Endothelial cell of umbilical vein (primary cell): ENCODE measurements around the gene CD3G. TPM values are rescaled to one million over a fixed set of nuclear protein-coding genes. Genes with fewer than 3 reads are reported as not detected.

Experiments
- BruUV-seq: library from RNA; stranded (reverse); fragments of 400-500 nt; replicated peaks from 2 replicates; lab custom pipeline; 2021; lab: Mats Ljungman, UMichigan
- CTCF ChIA-PET: fragments of 300-600, 350-600 bp; sonication (Branson Sonifier 250); formaldehyde crosslinking; loops from one replicate; lab custom pipeline; 2021; ENCODE audit warnings: antibody characterized with exemption, inconsistent platforms; lab: Charles Lee
- POLR2A ChIA-PET: fragments of 300-600, 350-600 bp; sonication (Branson Sonifier 250); formaldehyde crosslinking; loops from one replicate; lab custom pipeline; 2021; ENCODE audit warnings: antibody characterized with exemption, inconsistent platforms; lab: Charles Lee
- DNase-seq: peaks from one replicate; pipeline ENCODE4 v3.0.0-alpha.2; 2011; ENCODE audit warnings: low read depth, low spot score
- FAIRE-seq: peaks from 2 replicates; lab custom pipeline; 2011; peaks lifted over from hg19 to GRCh38; lab: Jason Lieb, UNC
- H2AFZ ChIP-seq: 2 replicates; pipeline ENCODE4 v1.6.0; 2012; ENCODE audit warnings: low read depth, low read length, control low read depth, inconsistent platforms
- H3K27ac ChIP-seq: 2 replicates; pipeline ENCODE4 v1.5.1; 2011; ENCODE audit warnings: low read depth, mild to moderate bottlenecking, control low read depth, low read length, moderate library complexity; ENCODE audit not compliant: insufficient read depth
- H3K27me3 ChIP-seq, 2 experiments: 2 replicates each; pipeline versions ENCODE4 v1.6.0 to v1.6.1; 2011; ENCODE audit warnings: low read length in 2 of 2, mixed read lengths in 1 of 2; ENCODE audit not compliant: control insufficient read depth in 2 of 2, insufficient read depth in 2 of 2
- H3K36me3 ChIP-seq, 2 experiments: 2 replicates in 1 of 2; 3 replicates in 1 of 2; pipeline ENCODE4 v1.5.1; 2011; ENCODE audit warnings: low read length in 2 of 2, mild to moderate bottlenecking in 1 of 2, moderate library complexity in 1 of 2; ENCODE audit not compliant: control insufficient read depth in 2 of 2, insufficient read depth in 2 of 2; ENCODE audit errors: extremely low read depth in 1 of 2
- H3K4me1 ChIP-seq: 3 replicates; pipeline ENCODE4 v1.5.1; 2011; ENCODE audit warnings: mild to moderate bottlenecking, low read length; ENCODE audit not compliant: control insufficient read depth, insufficient read depth; ENCODE audit errors: extremely low read depth
- H3K4me2 ChIP-seq: 2 replicates; pipeline ENCODE4 v1.6.1; 2011; ENCODE audit warnings: low read length, control low read depth, mixed read lengths; ENCODE audit not compliant: insufficient read depth
- H3K4me3 ChIP-seq, 3 experiments: fragments of 200-600 bp in 1 of 3; sonication (generic), shearing (Covaris generic) in 1 of 3; replicated peaks in 1 of 3; 2 replicates each; pipeline ENCODE4 v1.5.1; 2011 to 2016; ENCODE audit warnings: control low read depth in 3 of 3, low read length in 3 of 3, mild to moderate bottlenecking in 2 of 3, inconsistent platforms in 1 of 3, low read depth in 1 of 3, moderate library complexity in 1 of 3; ENCODE audit not compliant: insufficient read depth in 1 of 3
- H3K79me2 ChIP-seq: 2 replicates; pipeline ENCODE4 v1.6.0; 2012; ENCODE audit warnings: low read length, inconsistent platforms; ENCODE audit not compliant: control insufficient read depth, insufficient read depth
- H3K9ac ChIP-seq: replicated peaks from 2 replicates; pipeline ENCODE3; 2011; ENCODE audit warnings: low read length, control low read depth; ENCODE audit not compliant: insufficient read depth; ENCODE audit errors: extremely low read depth
- H3K9me1 ChIP-seq: replicated peaks from 3 replicates; pipeline ENCODE4 v1.6.0; 2011; ENCODE audit warnings: mild to moderate bottlenecking, low read length; ENCODE audit not compliant: control insufficient read depth, insufficient read depth; ENCODE audit errors: extremely low read depth
- H3K9me3 ChIP-seq: replicated peaks from 2 replicates; pipeline ENCODE4 v1.5.1; 2012; ENCODE audit warnings: low read length, inconsistent platforms; ENCODE audit not compliant: control insufficient read depth, insufficient read depth
- H4K20me1 ChIP-seq: replicated peaks from 2 replicates; pipeline ENCODE3; 2011; ENCODE audit warnings: mild to moderate bottlenecking, low read length; ENCODE audit not compliant: control insufficient read depth, insufficient read depth; ENCODE audit errors: extremely low read depth
- CTCF ChIP-seq, 2 donors: IDR thresholded peaks; 1 replicate in 1 of 2; 2 replicates in 1 of 2; pipeline ENCODE4 v1.5.1; 2011; ENCODE audit warnings: low read length in 2 of 2, mild to moderate bottlenecking in 2 of 2, moderate library complexity in 2 of 2, control low read depth in 1 of 2, inconsistent platforms in 1 of 2, low read depth in 1 of 2; ENCODE audit not compliant: insufficient read depth in 1 of 2; ENCODE audit errors: extremely low read depth in 1 of 2
- EZH2 ChIP-seq: IDR thresholded peaks from 2 replicates; pipeline ENCODE4 v1.6.1; 2012; ENCODE audit warnings: borderline replicate concordance, low read depth, mild to moderate bottlenecking, moderate library complexity, low read length, inconsistent platforms; ENCODE audit not compliant: severe bottlenecking
- GATA2 ChIP-seq: IDR thresholded peaks from 2 replicates; pipeline ENCODE4 v1.7.0; 2011; ENCODE audit warnings: low read depth, mild to moderate bottlenecking, moderate library complexity, mixed read lengths, low read length; ENCODE audit not compliant: insufficient read length, insufficient read depth
- JUN ChIP-seq: IDR thresholded peaks from 2 replicates; pipeline ENCODE4 v1.6.1; 2011; ENCODE audit warnings: borderline replicate concordance, low read depth; ENCODE audit not compliant: insufficient read length, insufficient read depth
- MYC ChIP-seq: IDR thresholded peaks from one replicate; pipeline ENCODE4 v1.6.1; 2011; ENCODE audit warnings: mild to moderate bottlenecking, low read depth, low read length
- POLR2A ChIP-seq: IDR thresholded peaks from 2 replicates; pipeline ENCODE4 v1.6.1; 2012; ENCODE audit warnings: low read depth, mild to moderate bottlenecking, control low read depth, low read length
- POLR2AphosphoS5 ChIP-seq: IDR thresholded peaks from 2 replicates; pipeline ENCODE4 v1.6.1; 2012; ENCODE audit warnings: low read depth, mild to moderate bottlenecking, control low read depth, low read length, moderate library complexity; ENCODE audit not compliant: insufficient read depth
- dilution Hi-C: fragments of 300-500 bp; cut with MboI; formaldehyde crosslinking; loops from one replicate; pipeline ENCODE4 v1.15.0; 2019; ENCODE audit warnings: low sequenced_read_pairs; ENCODE audit not compliant: extremely low pct_ligation_motif_present
- intact Hi-C: fragments of 100-400 bp; cut with micrococcal nuclease; formaldehyde crosslinking; loops from one replicate; pipeline ENCODE4 v1.10.0; 2022
- polyA plus RNA-seq, 4 experiments: library from polyadenylated mRNA; depleted of rRNA in 3 of 4; stranded (reverse) in 3 of 4; unstranded in 1 of 4; fragments of >200 nt; gene quantifications; 2 replicates each; pipeline versions ENCODE4 v1.2.1 to v1.2.3, GENCODE V29; 2011 to 2012; ENCODE audit warnings: missing spikeins in 1 of 4
- total RNA-seq: library from RNA; stranded (reverse); gene quantifications from 2 replicates; pipeline ENCODE4 v1.2.3, GENCODE V29; 2021
- TF ChIP-seq, protein P1 (sequence below): IDR thresholded peaks from 2 replicates; pipeline ENCODE4 v1.6.1; 2011; ENCODE audit not compliant: insufficient read depth, insufficient read length

CD3G gene
- total and polyA plus RNA-seq, 2 donors (not counting 3 experiments of a cell fraction or from before 2014, with no cell fraction given): not detected

DNA sequence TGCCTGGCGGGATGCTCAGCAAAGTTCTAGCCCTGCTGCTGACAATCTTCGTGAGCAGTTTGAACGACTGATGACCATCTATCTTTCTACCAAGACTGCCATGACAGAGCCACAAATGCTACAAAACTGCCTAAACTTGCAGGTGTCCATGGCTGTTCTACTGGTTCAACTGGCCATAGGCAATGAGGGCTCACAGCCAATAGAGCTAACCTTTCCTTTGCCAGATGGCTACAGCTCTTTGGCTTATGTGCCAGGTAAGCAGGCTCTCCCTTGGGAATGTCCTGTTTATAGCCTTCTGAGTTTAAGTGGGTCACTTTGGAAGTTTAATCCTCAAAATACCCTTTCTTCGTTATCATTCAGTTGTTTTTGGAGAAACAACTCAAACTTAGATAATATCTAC is 35.4 kb downstream of the CD3G start:
- Histone ChIP-seq H3K79me2 (no peaks in the 10 kb centered on the region), H2AFZ (no peak overlapping the region), H3K36me3 (peaks cover 23 to 36% of the 10 kb centered on the region in 2 experiments), H3K27ac (no peak overlapping the region), H3K4me3 (no peak overlapping the region), H3K9me3 (no peaks in the 10 kb centered on the region), H3K4me2 (no peak overlapping the region), H4K20me1 (no peaks in the 10 kb centered on the region), H3K9ac (no peak overlapping the region), H3K9me1 (no peaks in the 10 kb centered on the region), H3K27me3 (no peaks in the 10 kb centered on the region), H3K4me1 (no peaks in the 10 kb centered on the region)
- ChIA-PET POLR2A (no interaction called here), CTCF (interaction anchor here (1.1 to 2.1 kb wide), 4 partner anchors 84 to 181 kb away, joined by 3 to 9 read pairs (median 4); no protein-coding TSS in a partner anchor)
- dilution Hi-C loops: loop anchor here (25.0 kb wide), 1 partner anchor 108 kb away; no protein-coding TSS in a partner anchor
- FAIRE-seq: no peak
- intact Hi-C loops: no loop called here
- DNase-seq: no peak
- no TSS peak for BruUV-seq
- TF ChIP-seq, protein P1, sequence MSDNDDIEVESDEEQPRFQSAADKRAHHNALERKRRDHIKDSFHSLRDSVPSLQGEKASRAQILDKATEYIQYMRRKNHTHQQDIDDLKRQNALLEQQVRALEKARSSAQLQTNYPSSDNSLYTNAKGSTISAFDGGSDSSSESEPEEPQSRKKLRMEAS: no peak
- TF ChIP-seq POLR2A (no peak), CTCF (IDR thresholded peaks at IDR 0.05; ENCODE audit: extremely low read depth in 1 of 2, insufficient read depth in 1 of 2, low read depth in 1 of 2, low read length in 2 of 2) (no peak), POLR2AphosphoS5 (no peak), JUN (no peak), EZH2 (no peak), MYC (no peak), GATA2 (no peak)
